Esophagus mucosa (tissue), 1 donor: ENCODE measurements around the gene TBL1XR1. TPM values are rescaled to one million over a fixed set of nuclear protein-coding genes. Genes with fewer than 3 reads are reported as not detected.
"Not testable (repeated sequence)": the region's sequence is repeated elsewhere in the genome, so short reads cannot be mapped to it uniquely, and the experiment has no call there.

Experiments
- ATAC-seq: fragments of 200-7000 bp; cut with Tn5 transposase; one replicate; pipeline ENCODE4 v1.9.1; 2020
- total RNA-seq: library from RNA; stranded (reverse); gene quantifications from one replicate; pipeline ENCODE4 v1.2.4, GENCODE V29; 2023
- donor health status: DM: yes; HTN: yes; CAD: no.

TBL1XR1 gene
- total RNA-seq, 1 donor from 2014 or later, result 123 TPM

GRCh38 chr3:177005718-177006405 is 191.4 kb downstream of the TBL1XR1 start:
- peak; percentile 26 for ATAC-seq

- not testable (repeated sequence) for ATAC-seq
Measured at GRCh38 chr3:177000159-177000558, 197.1 kb downstream of the TBL1XR1 start.

DNA sequence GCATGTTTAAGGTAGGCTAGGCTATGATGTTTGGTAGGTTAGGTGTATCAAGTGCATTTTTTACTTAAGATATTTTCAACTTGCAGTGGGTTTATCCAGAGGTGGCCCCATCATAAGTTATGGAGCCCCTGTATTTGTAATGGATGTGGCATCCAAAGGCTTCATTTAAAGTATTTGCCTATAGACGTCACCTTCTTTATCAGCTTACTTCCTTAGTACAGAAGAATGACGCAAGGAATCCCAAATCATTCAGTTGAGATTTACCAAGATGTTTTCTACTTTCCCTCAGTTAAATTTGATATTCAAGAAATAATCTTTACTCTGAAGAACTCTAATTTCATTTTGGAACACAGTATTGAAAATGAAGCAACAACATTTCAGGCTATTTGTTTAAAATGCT is 201.3 kb downstream of the TBL1XR1 start:
- ATAC-seq, result no peak

DNA sequence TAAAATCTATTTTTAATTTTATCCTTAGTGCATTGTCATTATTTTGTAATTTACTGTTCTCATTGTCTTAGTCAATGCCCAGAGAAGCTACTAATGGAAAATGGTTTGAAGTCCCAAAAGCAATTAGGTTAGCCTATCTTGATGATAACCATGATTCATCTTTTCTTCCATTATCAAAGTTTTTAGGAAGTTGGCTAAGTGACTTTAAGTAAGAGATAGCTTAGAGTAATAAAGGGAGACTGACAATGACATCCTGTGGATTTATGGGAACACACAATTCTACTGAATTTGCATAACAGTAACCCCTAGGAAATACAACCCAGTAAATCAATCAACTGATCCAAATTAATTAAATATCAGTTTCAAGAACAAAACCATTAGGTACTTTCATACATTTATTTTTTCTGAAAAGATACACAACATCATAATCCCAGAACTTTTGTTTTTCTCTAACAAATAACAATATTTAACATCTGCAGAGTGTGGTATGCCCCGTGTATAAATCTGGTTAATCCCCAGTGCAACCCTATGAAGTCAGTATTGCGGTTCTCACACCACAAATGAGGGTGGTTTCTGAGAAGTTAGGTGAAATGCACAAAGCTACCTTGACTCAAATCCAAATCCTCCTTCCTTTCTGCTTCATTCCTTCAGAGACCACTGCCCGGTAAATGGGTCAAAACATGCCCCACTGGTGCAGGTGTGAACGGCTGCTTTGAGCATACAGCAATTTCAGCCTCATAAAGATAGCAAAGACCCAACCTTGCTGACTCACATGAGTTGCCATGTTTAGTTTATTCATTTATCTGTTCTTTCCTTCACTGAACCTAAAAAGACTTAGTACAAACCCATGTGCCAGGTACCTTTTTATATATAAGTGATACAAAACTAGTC is 202.1 kb downstream of the TBL1XR1 start:
- ATAC-seq, result no peak

GRCh38 chr3:176994393-176994792 is 202.9 kb downstream of the TBL1XR1 start:
- ATAC-seq, result no peak

- ATAC-seq, result no peak
Measured at GRCh38 chr3:176992978-176993377, 204.3 kb downstream of the TBL1XR1 start.

GRCh38 chr3:176992565-176992964 is 204.7 kb downstream of the TBL1XR1 start:
- ATAC-seq, result no peak

- ATAC-seq, result no peak
Measured at GRCh38 chr3:176988795-176989194, 208.5 kb downstream of the TBL1XR1 start.

GRCh38 chr3:176987901-176988650 is 209.2 kb downstream of the TBL1XR1 start:
- ATAC-seq, result no peak

- ATAC-seq, result peak; percentile 44
Measured at GRCh38 chr3:176978441-176978840, 218.8 kb downstream of the TBL1XR1 start.

GRCh38 chr3:176977331-176977730 is 220.0 kb downstream of the TBL1XR1 start:
- no peak for ATAC-seq

DNA sequence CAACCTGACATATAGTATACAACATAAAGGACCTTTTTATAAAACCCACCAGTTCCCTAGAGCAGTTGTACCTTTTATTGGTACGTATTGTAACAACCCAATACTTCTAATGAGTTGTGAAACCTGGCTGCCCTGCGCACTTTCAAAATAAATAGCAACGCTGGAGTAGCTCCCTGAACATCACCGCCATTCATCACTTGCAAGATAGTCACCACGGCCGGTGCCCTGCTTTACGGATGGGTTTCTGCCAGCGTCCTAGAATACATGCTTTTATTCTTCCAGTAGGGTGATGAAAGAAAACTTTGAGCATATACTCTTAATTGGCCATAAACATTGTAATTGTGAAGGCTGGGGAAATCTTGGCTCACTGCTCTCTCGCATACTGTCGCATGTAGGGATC is 220.7 kb downstream of the TBL1XR1 start:
- no peak for ATAC-seq

DNA sequence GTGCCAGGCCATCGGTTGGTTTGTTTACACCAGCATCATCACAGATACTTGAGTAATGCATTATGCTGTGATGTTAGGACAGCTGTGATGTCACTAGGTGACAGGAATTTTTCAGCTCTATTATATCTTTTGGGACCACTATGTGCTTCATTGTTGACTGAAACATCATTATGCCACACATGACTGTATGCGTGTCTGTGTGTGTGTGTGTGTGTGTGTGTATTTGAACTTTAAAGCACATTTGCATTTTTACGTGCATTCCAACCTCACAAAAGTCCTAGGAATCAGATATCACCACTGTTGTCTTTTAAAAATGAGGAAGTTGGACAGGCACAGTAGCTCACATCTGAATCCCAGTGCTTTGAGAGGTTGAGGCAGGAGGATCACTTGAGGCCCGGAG is 223.0 kb downstream of the TBL1XR1 start:
- ATAC-seq, result no peak

DNA sequence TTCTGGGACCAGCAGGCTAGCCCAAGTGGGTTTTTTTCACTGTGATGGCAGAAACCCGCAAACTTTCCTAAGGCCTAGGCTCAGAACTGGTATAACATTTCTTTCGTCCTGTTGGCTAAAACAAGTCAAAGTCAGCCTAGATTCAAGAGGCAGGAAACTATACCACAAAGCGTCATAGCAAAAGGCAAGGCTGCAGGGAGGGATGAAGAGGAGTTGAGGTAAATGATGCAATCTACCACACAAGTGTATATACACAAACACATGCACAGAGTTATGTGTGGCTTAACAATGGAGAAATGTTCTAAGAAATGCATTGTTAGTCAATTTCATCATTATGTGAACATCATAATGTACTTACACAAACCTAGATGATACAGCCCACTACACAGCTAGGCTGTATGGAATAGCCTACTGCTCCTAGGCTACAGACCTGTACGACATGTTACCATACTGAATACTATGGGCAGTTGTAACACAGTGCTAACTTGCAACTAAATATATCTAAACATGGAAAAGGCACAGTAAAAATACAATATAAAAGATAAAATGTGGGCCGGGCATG is 225.6 kb downstream of the TBL1XR1 start:
- no peak for ATAC-seq

- ATAC-seq, result no peak
Measured at GRCh38 chr3:176970770-176971169, 226.5 kb downstream of the TBL1XR1 start.

GRCh38 chr3:176969506-176969905 is 227.8 kb downstream of the TBL1XR1 start:
- ATAC-seq, result no peak
